Neutrophil (primary cell): ENCODE data around the gene PIWIL4.
"Not testable (repeated sequence)": the region's sequence is repeated elsewhere in the genome, so short reads cannot be mapped to it uniquely, and the experiment has no call there.

Source experiments
- H3K27ac ChIP-seq: fragments of 200-600 bp; sonication (generic); 2 replicates; pipeline ENCODE4 v1.5.1; 2016; ENCODE audit warnings: mild to moderate bottlenecking, moderate library complexity
- H3K27me3 ChIP-seq: fragments of 200-600 bp; sonication (generic); 2 replicates; pipeline ENCODE4 v1.6.0; 2016; ENCODE audit warnings: mild to moderate bottlenecking
- H3K36me3 ChIP-seq: fragments of 200-600 bp; sonication (generic); 2 replicates; pipeline ENCODE4 v1.5.1; 2017
- H3K4me1 ChIP-seq, 2 experiments: fragments of 200-600 bp in 1 of 2; sonication (generic) in 1 of 2; 1 replicate in 1 of 2; 2 replicates in 1 of 2; pipeline versions ENCODE4 v1.5.1 to v1.6.1; 2013 to 2016; ENCODE audit warnings: low read depth in 1 of 2, low read length in 1 of 2, mild to moderate bottlenecking in 1 of 2, moderate library complexity in 1 of 2; ENCODE audit not compliant: control insufficient read depth in 1 of 2, insufficient read depth in 1 of 2
- H3K4me3 ChIP-seq, 2 experiments: fragments of 200-600 bp in 1 of 2; sonication (generic) in 1 of 2; 1 replicate in 1 of 2; 2 replicates in 1 of 2; pipeline ENCODE4 v1.5.1; 2013 to 2016; ENCODE audit warnings: low read depth in 1 of 2, low read length in 1 of 2, mild to moderate bottlenecking in 1 of 2, moderate library complexity in 1 of 2
- H3K9me3 ChIP-seq: fragments of 200-600 bp; sonication (generic); 2 replicates; pipeline ENCODE4 v1.5.1; 2016
- CTCF ChIP-seq: fragments of 200-600 bp; sonication (generic); IDR thresholded peaks from 2 replicates; pipeline ENCODE4 v1.5.1; 2016; ENCODE audit warnings: antibody characterized with exemption

PIWIL4 gene

GRCh38 chr11:94550513-94550912, 16.7 kb upstream of the PIWIL4 start:
- Histone ChIP-seq H3K9me3 (no peaks in the 10 kb centered on the region), H3K27ac (peak overlapping the region; percentile 92), H3K27me3 (no peaks in the 10 kb centered on the region), H3K4me1 (peaks cover 58 to 76% of the 10 kb centered on the region in 2 experiments), H3K4me3 (peak overlapping the region; percentile 7 to 15), H3K36me3 (no peaks in the 10 kb centered on the region)
- TF ChIP-seq CTCF = no peak

- Histone ChIP-seq H3K4me1 (peaks cover 53 to 68% of the 10 kb centered on the region in 2 experiments), H3K27me3 (no peaks in the 10 kb centered on the region), H3K9me3 (no peaks in the 10 kb centered on the region), H3K36me3 (no peaks in the 10 kb centered on the region), H3K4me3 (no peak overlapping the region), H3K27ac (no peak overlapping the region)
- no peak for TF ChIP-seq CTCF
These were observed 13.2 kb upstream of the PIWIL4 start for GRCh38 chr11:94553938-94554337.

- H3K9me3 ChIP-seq, H3K4me3 ChIP-seq, H3K36me3 ChIP-seq, H3K27me3 ChIP-seq: not testable (repeated sequence)
- H3K27ac ChIP-seq = peak overlapping the region; percentile 27
- H3K4me1 ChIP-seq = peaks cover 50 to 66% of the 10 kb centered on the region in 2 experiments
These were observed 11.3 kb upstream of the PIWIL4 start for GRCh38 chr11:94555752-94556329.

GRCh38 chr11:94557421-94557820, 9.7 kb upstream of the PIWIL4 start:
- TF ChIP-seq CTCF = no peak
- no peaks in the 10 kb centered on the region for H3K9me3 ChIP-seq

GRCh38 chr11:94557992-94558391, 9.2 kb upstream of the PIWIL4 start:
- H3K4me3 ChIP-seq = no peak overlapping the region
- TF ChIP-seq CTCF = no peak
- no peaks in the 10 kb centered on the region for H3K27me3 ChIP-seq
- no peaks in the 10 kb centered on the region for H3K36me3 ChIP-seq
- H3K4me1 ChIP-seq = peaks cover 47 to 50% of the 10 kb centered on the region in 2 experiments
- no peaks in the 10 kb centered on the region for H3K9me3 ChIP-seq
- peak overlapping the region; percentile 86 for H3K27ac ChIP-seq

More at GRCh38 chr11:94557421-94557820, 9.7 kb upstream of the PIWIL4 start:
- Histone ChIP-seq H3K4me1 (peaks cover 47 to 53% of the 10 kb centered on the region in 2 experiments), H3K4me3 (no peak overlapping the region), H3K36me3 (no peaks in the 10 kb centered on the region), H3K27ac (peak overlapping the region; percentile 86), H3K27me3 (no peaks in the 10 kb centered on the region)

GRCh38 chr11:94558468-94558867, 8.7 kb upstream of the PIWIL4 start:
- Histone ChIP-seq H3K27ac (peak overlapping the region; percentile 86), H3K4me3 (peak overlapping the region in 1 of 2 experiments; percentile 12), H3K36me3 (no peaks in the 10 kb centered on the region), H3K4me1 (peaks cover 50% of the 10 kb centered on the region in 2 experiments), H3K9me3 (no peaks in the 10 kb centered on the region), H3K27me3 (no peaks in the 10 kb centered on the region)
- no peak for TF ChIP-seq CTCF
